NCI-H345 treated with DMSO at 0.1 percent for 48 hours (cell line): Measurements from ENCODE around the gene CEMP1.
A peak's percentile ranks its signal among the peaks of the same experiment; 100 is the strongest.

Source experiments
- DNase-seq: peaks from one replicate; lab custom pipeline; 2025; ENCODE audit not compliant: unreplicated experiment; lab: John Stamatoyannopoulos, UW

CEMP1 gene

GRCh38 chr16:2520784-2521531 is 10.2 kb downstream of the CEMP1 start:
- no peak for DNase-seq

- peak; percentile 78 for DNase-seq
Observed at GRCh38 chr16:2520097-2520783, 11.0 kb downstream of the CEMP1 start, which contains the start of gene AMDHD2. AMDHD2 (plus strand) TSS chr16:2520371; CDS start chr16:2520459, 88 bp downstream.

GRCh38 chr16:2519711-2520080 is 11.5 kb downstream of the CEMP1 start:
- DNase-seq: no peak

- DNase-seq: no peak
Observed at GRCh38 chr16:2518823-2519710, 12.1 kb downstream of the CEMP1 start.

GRCh38 chr16:2517954-2518605 is 13.1 kb downstream of the CEMP1 start:
- no peak for DNase-seq

- no peak for DNase-seq
Observed at GRCh38 chr16:2516391-2517240, 14.6 kb downstream of the CEMP1 start.

GRCh38 chr16:2515180-2515851 is 15.9 kb downstream of the CEMP1 start:
- DNase-seq: no peak

GRCh38 chr16:2514333-2515179 is 16.7 kb downstream of the CEMP1 start:
- no peak for DNase-seq

- peak; percentile 85 for DNase-seq
Observed at GRCh38 chr16:2513405-2514332, 17.5 kb downstream of the CEMP1 start, which contains the start of gene ATP6V0C. ATP6V0C (plus strand) TSS chr16:2513952; CDS start chr16:2514104, 152 bp downstream.

- peak; percentile 17 for DNase-seq
Observed at GRCh38 chr16:2512735-2513404, 18.3 kb downstream of the CEMP1 start.

GRCh38 chr16:2511996-2512734 is 19.0 kb downstream of the CEMP1 start:
- DNase-seq: no peak

GRCh38 chr16:2511128-2511800 is 19.9 kb downstream of the CEMP1 start:
- DNase-seq: no peak

- DNase-seq: no peak
Observed at GRCh38 chr16:2508722-2509400, 22.3 kb downstream of the CEMP1 start.

- no peak for DNase-seq
Observed at GRCh38 chr16:2507665-2508064, 23.5 kb downstream of the CEMP1 start.

GRCh38 chr16:2507052-2507659 is 24.1 kb downstream of the CEMP1 start:
- no peak for DNase-seq
